NCI-H2107 (cell line): ENCODE results near the gene SPSB2.
"Not testable (repeated sequence)": the region's sequence is repeated elsewhere in the genome, so short reads cannot be mapped to it uniquely, and the experiment has no call there.

ENCODE experiments used
- DNase-seq: peaks from one replicate; lab custom pipeline; 2025; lab: John Stamatoyannopoulos, UW

The SPSB2 gene, protein sequence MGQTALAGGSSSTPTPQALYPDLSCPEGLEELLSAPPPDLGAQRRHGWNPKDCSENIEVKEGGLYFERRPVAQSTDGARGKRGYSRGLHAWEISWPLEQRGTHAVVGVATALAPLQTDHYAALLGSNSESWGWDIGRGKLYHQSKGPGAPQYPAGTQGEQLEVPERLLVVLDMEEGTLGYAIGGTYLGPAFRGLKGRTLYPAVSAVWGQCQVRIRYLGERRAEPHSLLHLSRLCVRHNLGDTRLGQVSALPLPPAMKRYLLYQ

DNA sequence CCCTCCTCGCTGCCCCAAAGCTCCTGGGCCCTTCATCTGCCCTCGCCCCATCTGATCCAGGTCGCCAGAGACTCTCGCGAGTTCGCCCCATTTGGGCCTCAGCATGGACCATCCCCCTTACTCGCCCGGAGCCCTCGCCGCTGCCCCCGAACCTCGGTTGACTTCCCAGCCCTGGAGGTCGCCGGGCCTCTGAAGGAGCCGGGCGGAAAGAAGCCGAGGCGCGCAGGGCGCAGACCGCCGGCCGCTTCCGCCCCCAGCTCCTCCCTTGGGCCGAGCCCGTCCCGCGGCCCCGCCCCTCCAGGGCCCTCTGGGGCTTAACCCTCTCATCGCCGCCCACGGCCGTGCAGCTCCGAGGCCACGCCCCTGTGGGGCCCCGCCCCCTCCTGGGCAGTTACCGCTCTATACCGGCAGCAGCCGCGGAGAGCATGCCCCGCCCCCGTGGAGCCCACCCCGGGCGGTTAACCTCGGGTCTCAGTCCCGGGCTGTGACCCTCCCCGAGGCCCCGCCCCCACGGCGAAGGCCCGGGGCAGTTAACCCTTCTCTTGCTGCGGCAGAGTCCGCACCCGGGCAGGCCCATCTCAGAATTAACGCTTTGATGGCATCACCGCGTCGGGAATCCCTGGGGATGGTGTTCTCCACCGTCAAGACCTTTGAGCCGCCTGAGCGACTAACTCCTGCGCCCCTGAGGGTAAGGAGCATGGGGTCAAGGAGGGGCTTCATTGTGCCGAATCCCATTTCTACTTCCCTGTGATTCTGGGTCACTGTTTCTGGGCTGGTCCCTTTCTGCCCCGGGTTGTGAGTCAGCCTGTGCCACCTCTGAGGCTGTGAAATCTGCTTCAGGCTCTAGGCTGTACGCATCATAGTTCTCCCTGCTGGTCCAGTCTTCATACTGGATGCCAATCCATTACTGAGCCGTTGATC lies at the start of gene SPSB2:
Gene SPSB2 (minus strand): TSS at position 210 of the 921 bp plus-strand sequence. CDS start 402 bp downstream, outside the sequence.
- DNase-seq: peak; percentile 93

DNA sequence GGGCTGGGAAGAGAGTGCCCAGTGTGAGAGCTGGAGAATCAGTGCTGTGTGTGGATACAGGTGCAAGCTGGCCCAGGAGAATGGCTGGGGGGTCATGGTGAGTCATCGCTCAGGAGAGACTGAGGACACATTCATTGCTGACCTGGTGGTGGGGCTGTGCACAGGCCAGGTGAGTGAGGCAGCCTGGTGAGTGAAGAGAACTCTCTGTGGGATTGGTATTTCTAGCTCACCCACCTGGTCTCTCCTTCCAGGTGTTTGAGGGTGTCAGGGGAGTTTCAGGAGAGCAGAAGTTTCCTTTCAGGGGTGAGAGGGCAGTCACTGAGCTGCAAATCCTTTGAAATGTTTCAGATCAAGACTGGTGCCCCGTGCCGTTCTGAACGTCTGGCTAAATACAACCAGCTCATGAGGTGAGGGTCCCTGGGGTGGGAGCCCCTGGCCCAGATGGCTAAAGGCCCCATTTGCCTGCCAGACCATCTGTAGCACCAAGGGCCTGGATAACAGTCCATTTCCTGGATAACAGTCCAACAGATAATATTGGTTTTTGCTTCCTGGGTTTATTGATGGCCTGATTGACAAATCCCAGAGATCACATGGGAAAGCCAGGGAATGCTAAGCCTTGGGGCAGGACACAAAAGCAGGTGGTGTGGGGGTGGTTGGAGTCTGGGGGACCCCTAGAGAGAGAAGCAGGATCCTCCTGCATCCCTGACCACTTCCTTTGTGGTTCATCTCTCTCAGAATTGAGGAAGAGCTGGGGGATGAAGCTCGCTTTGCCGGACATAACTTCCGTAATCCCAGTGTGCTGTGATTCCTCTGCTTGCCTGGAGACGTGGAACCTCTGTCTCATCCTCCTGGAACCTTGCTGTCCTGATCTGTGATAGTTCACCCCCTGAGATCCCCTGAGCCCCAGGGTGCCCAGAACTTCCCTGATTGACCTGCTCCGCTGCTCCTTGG lies 49.2 kb upstream of the SPSB2 start:
- DNase-seq: no peak

DNA sequence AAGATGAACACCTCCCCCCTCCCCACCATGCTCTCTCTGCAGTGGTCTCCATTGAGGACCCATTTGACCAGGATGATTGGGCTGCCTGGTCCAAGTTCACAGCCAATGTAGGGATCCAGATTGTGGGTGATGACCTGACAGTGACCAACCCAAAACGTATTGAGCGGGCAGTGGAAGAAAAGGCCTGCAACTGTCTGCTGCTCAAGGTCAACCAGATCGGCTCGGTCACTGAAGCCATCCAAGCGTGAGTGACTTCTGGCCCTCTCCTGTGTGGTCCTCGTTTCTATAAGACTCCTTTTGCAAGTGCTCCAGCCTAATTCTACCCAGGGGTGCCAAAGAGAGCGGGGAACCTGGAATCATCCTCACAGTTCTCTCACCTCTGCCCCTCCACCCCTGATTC lies 48.4 kb upstream of the SPSB2 start:
- no peak for DNase-seq

DNA sequence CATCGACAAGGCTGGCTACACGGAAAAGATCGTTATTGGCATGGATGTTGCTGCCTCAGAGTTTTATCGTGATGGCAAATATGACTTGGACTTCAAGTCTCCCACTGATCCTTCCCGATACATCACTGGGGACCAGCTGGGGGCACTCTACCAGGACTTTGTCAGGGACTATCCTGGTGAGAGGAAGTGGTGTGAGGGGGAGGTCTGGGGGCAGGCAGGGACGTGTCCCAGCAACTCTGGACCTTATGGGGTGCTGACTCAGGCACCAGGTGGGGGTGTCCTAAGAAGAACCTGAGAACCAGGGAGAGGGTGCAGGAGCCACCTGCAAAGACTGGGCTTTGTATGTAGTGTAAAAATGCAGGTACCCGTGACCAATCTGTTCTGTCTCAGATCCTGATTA lies 46.5 kb upstream of the SPSB2 start:
- no peak for DNase-seq

DNA sequence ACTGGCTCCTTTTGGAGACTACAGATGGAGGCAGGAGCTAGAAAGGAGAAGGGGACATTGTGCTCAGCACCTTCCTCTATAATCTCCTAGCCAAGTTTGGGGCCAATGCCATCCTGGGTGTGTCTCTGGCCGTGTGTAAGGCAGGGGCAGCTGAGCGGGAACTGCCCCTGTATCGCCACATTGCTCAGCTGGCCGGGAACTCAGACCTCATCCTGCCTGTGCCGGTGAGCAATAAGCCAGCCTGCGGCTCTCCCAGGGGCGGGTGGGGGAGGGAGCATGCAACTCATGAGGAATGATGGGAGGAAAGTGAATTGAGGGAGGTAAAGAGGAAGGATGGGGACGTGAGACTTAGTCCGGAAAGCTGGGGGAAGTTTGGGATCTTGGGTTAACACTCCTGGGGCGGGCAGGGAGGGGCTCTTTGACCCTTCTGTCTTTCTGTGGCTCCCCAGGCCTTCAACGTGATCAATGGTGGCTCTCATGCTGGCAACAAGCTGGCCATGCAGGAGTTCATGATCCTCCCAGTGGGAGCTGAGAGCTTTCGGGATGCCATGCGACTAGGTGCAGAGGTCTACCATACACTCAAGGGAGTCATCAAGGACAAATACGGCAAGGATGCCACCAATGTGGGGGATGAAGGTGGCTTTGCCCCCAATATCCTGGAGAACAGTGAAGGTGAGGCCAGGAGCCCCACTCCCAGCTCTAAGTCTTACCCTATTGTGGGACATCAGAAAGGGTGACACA lies 44.6 kb upstream of the SPSB2 start:
- no peak for DNase-seq

DNA sequence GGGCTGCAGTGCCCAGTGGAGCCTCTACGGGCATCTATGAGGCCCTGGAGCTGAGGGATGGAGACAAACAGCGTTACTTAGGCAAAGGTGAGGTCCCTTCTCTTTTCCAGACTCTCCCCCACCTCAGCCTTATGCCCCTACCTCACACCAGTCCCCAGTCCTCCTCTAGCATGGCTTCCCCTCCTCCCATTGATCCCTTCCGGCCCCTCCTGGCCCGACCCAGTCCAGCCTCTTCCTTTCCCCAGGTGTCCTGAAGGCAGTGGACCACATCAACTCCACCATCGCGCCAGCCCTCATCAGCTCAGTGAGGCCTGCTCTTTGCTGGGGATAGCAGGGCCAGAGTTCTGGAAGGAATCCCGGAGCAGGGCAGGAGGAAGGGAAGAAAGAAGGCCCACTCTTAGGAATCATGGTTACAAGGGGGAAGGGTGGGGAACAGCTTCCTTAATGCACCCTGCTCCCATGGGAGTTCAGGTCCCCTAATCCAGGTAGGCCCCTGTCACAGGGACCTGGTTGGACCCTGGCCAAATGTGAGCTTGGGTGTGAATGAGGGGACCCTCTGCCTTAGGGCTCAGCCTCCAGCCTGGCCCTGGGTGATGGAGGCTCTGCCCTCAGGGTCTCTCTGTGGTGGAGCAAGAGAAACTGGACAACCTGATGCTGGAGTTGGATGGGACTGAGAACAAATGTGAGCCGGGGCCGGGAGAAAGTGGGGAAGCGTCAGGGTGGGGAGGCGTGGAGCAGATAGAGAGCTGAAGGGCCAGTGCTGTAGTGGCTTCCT lies 43.5 kb upstream of the SPSB2 start:
- DNase-seq: no peak

DNA sequence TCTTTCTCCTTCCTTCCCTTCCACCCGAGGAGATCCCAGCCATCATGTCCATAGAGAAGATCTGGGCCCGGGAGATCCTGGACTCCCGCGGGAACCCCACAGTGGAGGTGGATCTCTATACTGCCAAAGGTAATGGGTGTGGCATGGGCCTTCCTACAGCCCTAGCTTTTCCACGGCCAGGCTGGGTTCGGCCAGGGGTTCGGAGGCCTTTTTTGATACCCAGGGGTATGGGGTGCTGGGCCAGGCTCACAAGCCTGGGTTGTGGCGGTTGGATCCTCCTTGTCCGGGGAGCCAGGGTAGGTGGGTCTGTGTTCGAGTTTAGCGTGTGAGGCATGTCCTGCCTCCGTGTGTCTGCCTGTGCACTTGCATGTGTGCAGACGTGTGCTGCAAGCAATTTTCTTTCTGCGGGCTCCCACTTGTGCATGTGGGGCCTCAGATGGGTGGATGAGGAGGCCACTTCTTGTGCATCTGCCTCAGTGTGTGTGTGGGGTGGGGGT lies 42.7 kb upstream of the SPSB2 start:
- DNase-seq: no peak

DNA sequence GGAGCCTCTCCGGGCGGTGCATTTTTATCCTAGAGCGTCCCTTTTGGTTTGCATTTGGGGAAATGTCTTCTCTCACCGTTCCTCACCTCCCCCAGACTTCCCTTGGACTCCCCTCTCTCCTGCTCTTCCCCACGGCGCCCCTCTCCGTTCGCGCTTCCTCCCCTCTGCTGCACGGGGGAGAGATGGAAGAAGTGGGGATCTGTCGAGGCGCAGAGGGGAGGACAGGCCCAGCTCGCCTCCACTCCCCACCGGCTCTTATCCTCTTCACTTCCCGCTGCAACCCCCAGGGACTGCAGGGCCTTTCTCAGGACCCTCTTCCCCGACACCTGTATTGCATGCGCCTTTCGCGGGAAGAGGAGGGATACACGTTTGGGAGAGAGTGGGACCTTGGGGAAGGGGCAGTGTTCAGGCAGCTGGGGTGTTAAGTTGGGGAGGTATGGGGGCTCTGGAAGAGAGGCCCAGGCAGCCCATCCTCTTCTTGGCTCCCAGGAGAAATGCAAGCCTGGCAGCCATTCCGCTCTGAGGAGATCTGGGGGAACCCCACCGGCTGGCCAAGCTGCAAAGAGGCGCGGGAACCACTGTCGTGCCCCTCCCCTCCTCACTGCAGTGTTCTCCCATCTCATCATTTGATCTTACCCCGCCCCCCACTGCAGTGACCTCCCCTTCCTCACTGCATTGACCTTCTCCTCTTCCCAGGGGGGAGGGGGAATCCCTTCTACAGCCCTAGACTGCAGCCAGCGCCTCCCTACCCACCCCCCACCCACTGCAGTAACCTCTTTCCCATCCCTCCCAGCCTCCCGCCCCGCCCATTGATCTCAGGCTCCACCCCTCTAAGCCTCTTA lies 42.1 kb upstream of the SPSB2 start:
- DNase-seq: no peak

DNA sequence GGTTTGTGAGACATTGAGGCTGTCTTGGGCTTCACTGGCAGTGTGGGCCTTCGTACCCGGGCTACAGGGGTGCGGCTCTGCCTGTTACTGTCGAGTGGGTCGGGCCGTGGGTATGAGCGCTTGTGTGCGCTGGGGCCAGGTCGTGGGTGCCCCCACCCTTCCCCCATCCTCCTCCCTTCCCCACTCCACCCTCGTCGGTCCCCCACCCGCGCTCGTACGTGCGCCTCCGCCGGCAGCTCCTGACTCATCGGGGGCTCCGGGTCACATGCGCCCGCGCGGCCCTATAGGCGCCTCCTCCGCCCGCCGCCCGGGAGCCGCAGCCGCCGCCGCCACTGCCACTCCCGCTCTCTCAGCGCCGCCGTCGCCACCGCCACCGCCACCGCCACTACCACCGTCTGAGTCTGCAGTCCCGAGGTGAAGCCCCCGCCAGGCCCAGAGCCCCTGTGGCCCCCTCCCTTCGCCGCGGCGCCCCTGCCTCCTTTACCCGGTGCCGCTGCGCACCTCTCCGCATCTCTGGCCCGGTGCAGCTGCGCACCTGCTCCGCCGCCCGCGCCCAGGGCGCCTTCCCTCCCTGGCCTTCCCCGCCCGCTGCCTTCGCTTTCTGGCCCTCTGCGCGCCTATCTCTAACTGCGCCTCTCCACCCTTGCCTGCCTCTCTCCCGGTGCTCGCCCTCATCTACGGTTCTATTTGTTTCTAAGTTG lies 41.3 kb upstream of the SPSB2 start, which contains the start of gene ENO2:
Gene ENO2 (plus strand): TSS at position 335 of the 701 bp plus-strand sequence. CDS start 1,253 bp downstream, outside the sequence.
- DNase-seq: no peak

DNA sequence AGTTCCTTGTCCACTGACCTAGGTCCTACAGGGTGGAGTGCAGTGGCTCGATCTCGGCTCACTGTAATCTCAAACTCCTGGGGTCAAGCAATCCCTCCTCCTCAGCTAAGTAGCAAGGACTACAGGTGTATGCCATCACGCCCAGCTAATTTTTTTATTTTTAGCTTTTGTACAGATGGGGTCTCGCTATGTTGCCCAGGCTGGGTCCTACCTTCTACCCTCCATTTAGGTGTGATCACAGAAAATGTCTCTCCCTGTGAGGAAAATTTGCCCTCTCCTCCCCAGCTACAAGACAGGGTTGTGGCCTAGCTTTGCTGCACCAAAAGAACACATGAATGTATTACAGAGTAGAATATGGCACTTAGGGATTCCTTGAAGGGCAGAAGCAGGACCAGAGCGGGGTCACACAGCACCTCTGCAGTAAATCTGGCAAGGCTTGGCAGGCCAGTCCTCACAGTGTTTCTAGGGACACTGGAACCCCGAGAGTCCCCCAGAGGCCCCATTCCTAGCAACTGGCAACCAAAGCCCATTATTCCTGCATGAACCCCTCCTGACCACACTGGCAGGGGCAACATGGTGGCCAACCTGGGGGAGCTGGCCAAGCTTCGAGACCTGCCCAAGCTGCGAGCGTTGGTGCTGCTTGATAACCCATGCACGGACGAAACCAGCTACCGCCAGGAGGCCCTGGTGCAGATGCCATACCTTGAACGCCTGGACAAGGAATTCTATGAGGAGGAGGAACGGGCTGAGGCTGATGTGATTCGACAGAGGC lies 39.2 kb upstream of the SPSB2 start:
- DNase-seq: no peak

DNA sequence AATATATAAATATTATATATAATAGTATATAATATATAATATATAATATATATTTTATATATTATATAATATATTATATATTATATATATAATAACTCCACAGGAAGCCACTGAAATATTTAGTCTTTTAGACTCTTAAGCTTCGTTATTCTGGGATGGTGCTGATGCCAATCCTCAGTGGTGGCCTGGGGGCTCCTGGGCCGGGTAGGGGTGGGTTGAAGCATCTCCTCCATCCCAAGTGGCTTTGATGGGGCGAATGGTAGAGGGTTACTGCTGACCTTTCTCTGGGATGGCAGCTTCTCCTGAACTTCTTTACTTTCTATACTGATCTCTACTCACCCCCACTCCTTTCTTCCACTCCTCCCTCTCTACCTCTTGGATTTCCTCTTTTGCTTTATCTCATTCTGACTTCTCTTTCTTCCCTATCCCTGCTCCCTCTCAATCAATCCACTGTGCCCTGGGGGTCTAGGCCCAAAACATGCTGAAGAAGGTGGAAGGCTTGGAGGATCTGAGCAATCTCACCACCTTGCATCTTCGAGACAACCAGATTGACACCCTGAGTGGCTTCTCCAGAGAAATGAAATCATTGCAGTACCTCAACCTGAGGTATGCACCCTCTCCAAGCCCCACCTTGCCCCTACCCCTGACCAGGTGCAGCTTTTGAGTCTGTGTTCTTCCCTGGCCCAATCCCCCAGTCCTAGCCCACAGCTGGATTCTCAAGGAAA lies 36.5 kb upstream of the SPSB2 start:
- no peak for DNase-seq

DNA sequence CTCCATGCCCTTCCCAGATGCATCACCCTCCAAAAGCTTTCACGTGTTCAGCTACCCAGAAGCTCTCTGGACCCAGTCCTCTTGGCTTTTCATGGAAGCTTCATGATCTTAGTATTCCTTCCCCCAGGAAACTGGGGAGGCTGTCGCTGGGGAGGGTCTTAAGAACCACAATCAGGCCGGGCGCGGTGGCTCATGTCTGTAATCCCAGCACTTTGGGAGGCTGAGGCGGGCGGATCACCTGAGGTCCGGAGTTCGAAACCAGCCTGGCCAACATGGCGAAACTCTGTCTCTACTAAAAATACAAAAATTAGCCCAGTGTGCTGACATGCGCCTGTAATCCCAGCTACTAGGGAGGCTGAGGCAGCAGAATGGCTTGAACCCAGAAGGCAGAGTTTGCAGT lies 35.0 kb upstream of the SPSB2 start:
- DNase-seq: not testable (repeated sequence)

DNA sequence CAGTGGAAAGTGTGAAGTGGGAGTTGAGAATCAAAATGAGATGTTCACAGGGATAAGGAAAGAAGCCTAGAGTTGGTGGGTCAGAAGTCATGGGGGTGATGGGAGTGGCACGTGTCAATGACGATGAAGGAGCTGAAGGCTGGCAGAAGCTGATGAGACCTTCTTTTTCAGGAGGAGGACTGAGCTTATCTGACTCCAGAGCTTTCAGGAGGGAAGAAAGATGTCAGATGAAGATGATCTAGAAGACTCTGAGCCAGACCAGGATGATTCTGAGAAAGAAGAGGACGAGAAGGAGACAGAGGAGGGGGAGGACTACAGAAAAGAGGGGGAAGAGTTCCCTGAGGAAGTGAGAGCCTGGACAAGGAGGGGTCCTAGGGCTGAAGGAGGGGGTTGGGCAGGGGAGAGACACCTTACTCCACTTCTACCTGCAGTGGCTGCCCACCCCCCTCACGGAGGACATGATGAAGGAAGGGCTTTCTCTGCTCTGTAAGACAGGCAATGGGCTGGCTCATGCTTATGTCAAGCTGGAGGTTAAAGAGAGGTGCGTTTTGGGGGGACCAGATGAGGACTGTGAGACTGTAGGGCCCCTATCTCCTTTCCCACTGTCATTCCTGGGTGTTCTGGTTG lies 32.4 kb upstream of the SPSB2 start:
- DNase-seq: no peak

DNA sequence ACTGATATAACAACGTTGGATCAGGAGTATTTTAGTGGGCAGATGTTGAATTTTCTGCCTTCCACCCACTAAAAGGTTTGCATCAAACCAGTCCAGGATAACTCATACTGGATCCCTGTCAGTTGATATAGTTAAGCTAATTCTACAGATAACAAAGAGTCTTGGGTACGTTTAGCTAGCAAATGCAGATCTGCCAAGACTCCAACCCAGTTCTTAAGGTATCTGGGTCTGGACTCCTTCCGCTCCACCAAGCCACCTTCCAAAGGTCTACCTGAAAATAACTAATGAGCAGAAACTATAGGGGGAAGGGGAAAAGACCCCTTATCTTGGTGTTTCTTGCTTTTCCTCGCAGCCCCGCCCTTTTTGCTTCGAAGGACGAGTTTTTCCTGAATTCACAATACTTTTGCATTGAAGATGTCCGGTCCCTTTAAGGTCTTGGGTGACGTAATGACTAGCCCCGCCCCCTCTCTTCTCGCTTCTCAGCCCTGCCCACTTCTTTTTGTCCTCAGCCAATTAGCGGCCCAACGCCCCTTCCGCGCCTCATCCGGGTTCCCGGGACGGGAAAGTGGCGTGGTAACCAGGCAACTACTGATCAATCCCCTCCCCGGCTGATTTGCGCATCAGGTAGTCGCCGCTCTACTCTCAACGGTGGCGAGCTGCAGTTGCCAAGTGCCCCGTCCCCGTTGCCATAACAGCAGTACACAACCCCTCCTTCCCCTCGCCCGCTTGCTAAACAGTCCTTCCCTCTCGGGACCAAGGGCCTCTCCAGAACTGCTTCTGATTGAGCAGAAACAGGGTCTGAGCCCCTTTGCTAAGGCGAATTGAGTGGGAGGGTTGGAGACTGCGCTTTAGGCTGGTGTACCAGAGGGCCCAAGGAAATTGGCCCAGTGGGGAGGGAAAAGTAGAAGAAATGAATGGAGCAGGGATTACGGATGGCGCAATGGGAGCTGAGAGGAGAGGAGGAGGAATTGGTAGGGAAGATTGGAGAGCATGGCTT lies 31.5 kb upstream of the SPSB2 start, which contains the start of gene LRRC23:
Gene LRRC23 (plus strand): TSS at position 543 of the 997 bp plus-strand sequence. CDS start 812 bp downstream, outside the sequence.
- peak; percentile 93 for DNase-seq

DNA sequence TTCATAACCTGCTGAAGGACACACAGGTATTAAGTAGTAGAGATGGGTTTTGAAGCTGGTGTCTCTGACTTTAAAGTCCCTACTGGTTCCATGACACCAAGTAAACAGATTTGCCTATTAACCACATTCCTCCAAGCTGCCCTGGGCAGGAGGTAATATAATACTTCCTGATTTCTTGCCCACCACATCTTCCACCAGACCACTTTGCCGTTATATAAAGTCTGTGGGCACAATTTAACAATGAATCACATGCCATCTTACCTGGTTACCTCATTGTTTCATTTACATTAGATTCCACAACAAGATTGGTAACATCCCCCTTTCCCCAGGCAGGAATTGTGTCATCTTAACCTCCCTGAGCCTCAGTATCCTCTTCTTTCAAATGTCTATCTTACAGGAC lies 30.6 kb upstream of the SPSB2 start:
- no peak for DNase-seq
